D721Med (cell line): Measurements from ENCODE around the gene SLC25A28.

Source experiments
- DNase-seq: peaks from one replicate; pipeline ENCODE4 v3.0.0; 2011; ENCODE audit warnings: low spot score; ENCODE audit not compliant: insufficient read length
- FAIRE-seq: peaks from 2 replicates; lab custom pipeline; 2011; peaks lifted over from hg19 to GRCh38; lab: Jason Lieb, UNC
- TF ChIP-seq, protein P1 (sequence below): IDR thresholded peaks from 2 replicates; pipeline ENCODE4 v1.5.1; 2012; ENCODE audit warnings: mild to moderate bottlenecking, control low read depth; ENCODE audit not compliant: insufficient read depth; ENCODE audit errors: missing control alignments

Gene SLC25A28

DNA sequence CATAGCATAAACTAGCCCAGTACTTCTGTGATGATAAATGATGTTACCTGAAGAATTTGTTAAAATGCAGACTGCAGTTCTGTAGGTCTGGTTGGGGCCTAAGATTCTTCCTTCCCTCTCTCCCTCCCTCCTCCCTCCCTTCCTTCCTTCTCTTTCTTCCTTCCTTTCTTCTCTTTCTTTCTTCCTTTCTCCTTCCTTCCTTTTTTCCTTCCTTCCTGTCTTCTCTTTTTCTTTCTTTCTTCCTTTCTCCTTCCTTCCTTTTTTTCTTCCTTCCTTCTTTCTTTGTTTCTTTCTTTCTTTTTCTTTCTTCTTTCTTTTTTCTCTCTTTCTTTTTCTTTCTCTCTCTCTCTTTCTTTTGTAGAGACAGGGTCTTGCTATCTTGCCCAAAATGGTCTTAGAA, 3.7 kb upstream of the SLC25A28 start:
- TF ChIP-seq, protein P1, sequence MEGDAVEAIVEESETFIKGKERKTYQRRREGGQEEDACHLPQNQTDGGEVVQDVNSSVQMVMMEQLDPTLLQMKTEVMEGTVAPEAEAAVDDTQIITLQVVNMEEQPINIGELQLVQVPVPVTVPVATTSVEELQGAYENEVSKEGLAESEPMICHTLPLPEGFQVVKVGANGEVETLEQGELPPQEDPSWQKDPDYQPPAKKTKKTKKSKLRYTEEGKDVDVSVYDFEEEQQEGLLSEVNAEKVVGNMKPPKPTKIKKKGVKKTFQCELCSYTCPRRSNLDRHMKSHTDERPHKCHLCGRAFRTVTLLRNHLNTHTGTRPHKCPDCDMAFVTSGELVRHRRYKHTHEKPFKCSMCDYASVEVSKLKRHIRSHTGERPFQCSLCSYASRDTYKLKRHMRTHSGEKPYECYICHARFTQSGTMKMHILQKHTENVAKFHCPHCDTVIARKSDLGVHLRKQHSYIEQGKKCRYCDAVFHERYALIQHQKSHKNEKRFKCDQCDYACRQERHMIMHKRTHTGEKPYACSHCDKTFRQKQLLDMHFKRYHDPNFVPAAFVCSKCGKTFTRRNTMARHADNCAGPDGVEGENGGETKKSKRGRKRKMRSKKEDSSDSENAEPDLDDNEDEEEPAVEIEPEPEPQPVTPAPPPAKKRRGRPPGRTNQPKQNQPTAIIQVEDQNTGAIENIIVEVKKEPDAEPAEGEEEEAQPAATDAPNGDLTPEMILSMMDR, result no peak
- DNase-seq (no peak), FAIRE-seq (no peak)

GRCh38 chr10:99621454-99622251, 1.4 kb upstream of the SLC25A28 start:
- no peak for DNase-seq
- TF ChIP-seq, protein P1, result no peak
- no peak for FAIRE-seq

DNA sequence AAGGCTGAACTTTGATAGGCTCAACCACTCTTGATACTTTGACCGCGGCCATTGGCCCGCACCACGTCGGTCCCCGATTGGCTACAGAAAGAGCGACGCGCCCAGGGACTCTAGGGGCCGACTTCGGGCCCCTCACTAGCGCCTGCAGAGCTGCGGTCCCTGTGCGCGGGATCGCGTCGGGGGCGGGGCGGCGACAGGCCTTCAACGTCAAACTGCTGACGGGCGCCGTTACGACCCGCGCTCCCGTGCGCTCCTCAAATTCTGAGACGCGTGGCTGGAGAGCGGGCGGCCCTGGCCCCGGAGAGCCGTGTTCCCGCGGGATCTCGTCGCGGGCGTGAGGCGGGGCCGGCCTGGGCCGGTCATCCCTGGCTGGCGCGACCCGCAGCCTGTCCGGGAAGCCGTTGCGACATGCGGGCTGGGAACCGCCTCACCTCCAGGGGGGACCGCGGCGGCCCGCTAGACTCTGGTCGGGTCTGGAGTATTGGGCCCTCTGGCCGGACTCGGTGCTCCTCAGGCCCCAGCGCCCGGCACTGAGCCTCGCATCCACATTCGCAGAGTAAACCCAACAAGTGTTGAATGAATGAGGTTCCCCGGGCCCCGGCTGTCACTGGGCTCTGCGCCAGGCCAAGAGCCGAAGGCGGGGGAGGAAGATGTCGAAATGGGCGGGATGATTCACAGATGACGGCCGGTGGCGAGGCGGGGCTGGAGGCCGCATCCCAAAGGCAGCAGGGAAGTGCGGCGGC, 643 bp upstream of the SLC25A28 start:
- FAIRE-seq (no peak), DNase-seq (peak; percentile 58)
- TF ChIP-seq, protein P1, result no peak

- TF ChIP-seq, protein P1, result no peak
- FAIRE-seq (no peak), DNase-seq (no peak)
Measured at GRCh38 chr10:99619090-99619800, 994 bp downstream of the SLC25A28 start.

DNA sequence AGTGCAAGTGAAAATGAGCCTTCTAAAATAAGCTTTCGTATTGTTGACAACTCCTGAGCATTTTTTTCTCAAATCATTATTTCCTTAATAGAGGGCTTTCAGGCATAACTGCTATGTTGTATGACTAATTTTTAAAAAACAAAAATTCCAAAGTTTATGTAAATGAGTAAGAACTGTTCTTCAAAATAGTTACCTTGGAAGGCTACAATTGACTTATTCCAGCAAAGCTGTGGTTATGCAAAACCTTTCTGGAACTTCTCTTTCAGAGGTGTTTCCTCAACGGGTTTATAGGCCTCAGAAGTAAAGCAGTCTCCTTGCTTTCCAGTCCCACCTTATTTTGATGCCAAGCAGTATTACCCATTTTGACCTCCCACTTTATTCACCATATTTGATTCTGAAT, 2.5 kb downstream of the SLC25A28 start:
- TF ChIP-seq, protein P1, result no peak
- FAIRE-seq, result no peak
- no peak for DNase-seq

DNA sequence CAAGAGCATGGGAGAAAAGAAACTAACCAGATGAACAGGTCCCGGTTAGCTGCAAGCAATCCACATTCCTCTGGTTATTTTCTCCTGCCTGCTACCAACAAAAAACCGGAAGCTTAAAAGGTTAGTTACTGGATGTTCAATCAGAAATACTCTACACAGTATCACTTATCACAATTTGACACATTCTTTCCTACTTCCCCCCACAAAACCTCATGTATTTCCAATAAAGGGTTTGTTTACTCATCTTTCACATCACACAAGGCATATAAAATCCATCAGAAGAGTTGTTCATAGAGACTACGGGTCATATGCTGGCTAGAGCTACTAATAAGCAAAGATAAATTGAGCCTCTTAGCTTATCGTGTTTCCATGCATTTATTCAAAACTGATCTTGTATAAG, 4.8 kb downstream of the SLC25A28 start:
- TF ChIP-seq, protein P1, result no peak
- no peak for FAIRE-seq
- DNase-seq, result no peak
